H9 (cell line): Measurements from ENCODE around the gene ARHGAP10. TPM values are rescaled to one million over a fixed set of nuclear protein-coding genes. Genes with fewer than 3 reads are reported as not detected.

Experiments used
- DNase-seq: peaks from one replicate; pipeline ENCODE4 v3.0.0-alpha.2; 2017
- H2AFZ ChIP-seq: one replicate; pipeline ENCODE4 v1.6.1; 2013; ENCODE audit warnings: mild to moderate bottlenecking, low read length, control low read depth, moderate library complexity
- H2AK5ac ChIP-seq: 2 replicates; pipeline ENCODE4 v1.6.1; 2013; ENCODE audit warnings: low read length, control low read depth, mixed read lengths; ENCODE audit not compliant: insufficient read length
- H2BK120ac ChIP-seq: one replicate; pipeline ENCODE4 v1.6.1; 2013; ENCODE audit warnings: low read depth, mild to moderate bottlenecking, low read length, control low read depth, inconsistent platforms; ENCODE audit not compliant: poor library complexity, severe bottlenecking
- H2BK12ac ChIP-seq: 2 replicates; pipeline ENCODE4 v1.6.1; 2013; ENCODE audit warnings: low read length, control low read depth, mixed read lengths, low read depth; ENCODE audit not compliant: insufficient read length
- H2BK15ac ChIP-seq: 2 replicates; pipeline ENCODE4 v1.6.1; 2013; ENCODE audit warnings: low read depth, low read length, control low read depth
- H2BK20ac ChIP-seq: one replicate; pipeline ENCODE4 v1.6.1; 2013; ENCODE audit warnings: low read depth, mild to moderate bottlenecking, low read length, control low read depth, inconsistent platforms; ENCODE audit not compliant: poor library complexity, severe bottlenecking
- H2BK5ac ChIP-seq: 2 replicates; pipeline ENCODE4 v1.6.1; 2013; ENCODE audit warnings: low read length, control low read depth, mixed read lengths; ENCODE audit not compliant: insufficient read length
- H3K14ac ChIP-seq: 2 replicates; pipeline ENCODE4 v1.6.1; 2013; ENCODE audit warnings: low read length, control low read depth; ENCODE audit not compliant: insufficient read depth
- H3K18ac ChIP-seq: 2 replicates; pipeline ENCODE4 v1.6.1; 2013; ENCODE audit warnings: low read depth, mild to moderate bottlenecking, mixed read lengths, low read length, control low read depth; ENCODE audit not compliant: insufficient read length
- H3K23ac ChIP-seq: 2 replicates; pipeline ENCODE4 v1.6.1; 2013; ENCODE audit warnings: low read length, control low read depth, mixed read lengths, low read depth; ENCODE audit not compliant: insufficient read length
- H3K23me2 ChIP-seq: 2 replicates; pipeline ENCODE4 v1.6.1; 2013; ENCODE audit warnings: low read depth, mild to moderate bottlenecking, mixed read lengths, low read length, control low read depth; ENCODE audit not compliant: insufficient read length, poor library complexity, severe bottlenecking
- H3K27ac ChIP-seq: 2 replicates; pipeline ENCODE4 v1.5.1; 2013; ENCODE audit warnings: low read length, control low read depth, mixed read lengths, low read depth; ENCODE audit not compliant: insufficient read length
- H3K27me3 ChIP-seq: 2 replicates; pipeline ENCODE4 v1.6.1; 2013; ENCODE audit warnings: low read length, control low read depth, inconsistent platforms; ENCODE audit not compliant: insufficient read depth
- H3K4ac ChIP-seq: 2 replicates; pipeline ENCODE4 v1.6.1; 2013; ENCODE audit warnings: low read depth, mild to moderate bottlenecking, control low read depth, inconsistent platforms, low read length, moderate library complexity
- H3K4me1 ChIP-seq: 2 replicates; pipeline ENCODE4 v1.6.1; 2013; ENCODE audit warnings: low read length, control low read depth, inconsistent platforms; ENCODE audit not compliant: insufficient read depth
- H3K4me2 ChIP-seq: 2 replicates; pipeline ENCODE4 v1.6.1; 2013; ENCODE audit warnings: low read length, control low read depth, mixed read lengths; ENCODE audit not compliant: insufficient read length, insufficient read depth
- H3K56ac ChIP-seq: 2 replicates; pipeline ENCODE4 v1.6.1; 2013; ENCODE audit warnings: low read depth, mild to moderate bottlenecking, mixed read lengths, low read length, control low read depth; ENCODE audit not compliant: insufficient read length
- H3K79me1 ChIP-seq: 2 replicates; pipeline ENCODE4 v1.6.1; 2013; ENCODE audit warnings: low read depth, mild to moderate bottlenecking, moderate library complexity, low read length, control low read depth, inconsistent platforms; ENCODE audit not compliant: insufficient read depth, poor library complexity, severe bottlenecking
- H3K79me2 ChIP-seq: 2 replicates; pipeline ENCODE4 v1.6.1; 2013; ENCODE audit warnings: low read length, control low read depth, inconsistent platforms; ENCODE audit not compliant: insufficient read depth
- H3K9ac ChIP-seq: 2 replicates; pipeline ENCODE4 v1.6.1; 2013; ENCODE audit warnings: low read length, control low read depth, mixed read lengths; ENCODE audit not compliant: insufficient read length; ENCODE audit errors: extremely low read depth
- H3K9me3 ChIP-seq: one replicate; pipeline ENCODE4 v1.6.1; 2013; ENCODE audit warnings: low read depth, low read length, inconsistent platforms; ENCODE audit not compliant: control insufficient read depth
- H3T11ph ChIP-seq: one replicate; pipeline ENCODE4 v1.6.1; 2013; ENCODE audit warnings: mild to moderate bottlenecking, low read length, control low read depth, inconsistent platforms
- H4K20me1 ChIP-seq: one replicate; pipeline ENCODE4 v1.6.1; 2013; ENCODE audit not compliant: control insufficient read depth, insufficient read length, insufficient read depth
- H4K5ac ChIP-seq: 2 replicates; pipeline ENCODE4 v1.6.1; 2013; ENCODE audit warnings: low read depth, mild to moderate bottlenecking, mixed read lengths, low read length, control low read depth; ENCODE audit not compliant: insufficient read length
- H4K8ac ChIP-seq: replicated peaks from 2 replicates; pipeline ENCODE4 v1.6.1; 2013; ENCODE audit warnings: low read length, control low read depth, mixed read lengths, low read depth; ENCODE audit not compliant: insufficient read length
- H4K91ac ChIP-seq: 2 replicates; pipeline ENCODE4 v1.6.1; 2013; ENCODE audit warnings: low read depth, mild to moderate bottlenecking, moderate library complexity, mixed read lengths, low read length, control low read depth; ENCODE audit not compliant: insufficient read length
- H3K27ac Mint-ChIP-seq, 3 experiments: 2 replicates in 2 of 3; 3 replicates in 1 of 3; pipeline ENCODE4 v1.8.0; 2020 to 2021; ENCODE audit warnings: mixed read lengths in 3 of 3, mild to moderate bottlenecking in 1 of 3, moderate library complexity in 1 of 3
- H3K27me3 Mint-ChIP-seq: 2 replicates; pipeline ENCODE4 v1.8.0; 2021; ENCODE audit warnings: low read depth, mild to moderate bottlenecking, moderate library complexity, mixed read lengths
- H3K36me3 Mint-ChIP-seq, 3 experiments: 2 replicates in 2 of 3; 3 replicates in 1 of 3; pipeline ENCODE4 v1.8.0; 2020 to 2021; ENCODE audit warnings: low read depth in 3 of 3, mixed read lengths in 3 of 3; ENCODE audit not compliant: insufficient read depth in 1 of 3
- H3K4me1 Mint-ChIP-seq, 2 experiments: 2 replicates each; pipeline ENCODE4 v1.8.0; 2020; ENCODE audit warnings: mixed read lengths in 2 of 2
- H3K4me3 Mint-ChIP-seq, 2 experiments: 2 replicates in 1 of 2; 3 replicates in 1 of 2; pipeline ENCODE4 v1.8.0; 2020 to 2021; ENCODE audit warnings: mild to moderate bottlenecking in 2 of 2, mixed read lengths in 2 of 2, moderate library complexity in 1 of 2
- H3K9me3 Mint-ChIP-seq, 2 experiments: 2 replicates in 1 of 2; 3 replicates in 1 of 2; pipeline ENCODE4 v1.8.0; 2020; ENCODE audit warnings: mild to moderate bottlenecking in 2 of 2, mixed read lengths in 2 of 2, moderate library complexity in 1 of 2
- CTCF ChIP-seq: fragments of 200-600 bp; sonication (generic); conservative IDR thresholded peaks from 3 replicates; pipeline ENCODE4 v1.8.0; 2021; ENCODE audit warnings: antibody characterized with exemption, mild to moderate bottlenecking
- WGBS: extraction: QIAGEN DNeasy Blood & Tissue Kit; methylation state at CpG from one replicate; pipeline ENCODE4 v1.1.7; 2013; ENCODE audit warnings: missing lambda C conversion rate, low lambda C conversion rate, mixed read lengths; ENCODE audit not compliant: insufficient read length; ENCODE audit errors: extremely low coverage; 5-methylcytosine and 5-hydroxymethylcytosine counted together
- total RNA-seq: library from RNA; stranded (reverse); gene quantifications from 2 replicates; pipeline ENCODE4 v1.2.1, GENCODE V29; 2021

Gene ARHGAP10
- total RNA-seq, 1 experiment from 2014 or later = 7.8 TPM

- Mint-ChIP-seq H3K27ac (no peak overlapping the region), H3K4me1 (peaks cover 16 to 18% of the 10 kb centered on the region in 2 experiments), H3K9me3 (no peaks in the 10 kb centered on the region), H3K36me3 (no peaks in the 10 kb centered on the region), H3K4me3 (no peak overlapping the region), H3K27me3 (no peaks in the 10 kb centered on the region)
- Histone ChIP-seq H2BK20ac (no peak overlapping the region), H3K23ac (no peak overlapping the region), H2AFZ (no peak overlapping the region), H3T11ph (no peak overlapping the region), H2BK120ac (no peak overlapping the region), H3K23me2 (no peaks in the 10 kb centered on the region), H2BK15ac (no peak overlapping the region), H2AK5ac (no peak overlapping the region), H3K14ac (no peak overlapping the region), H3K79me1 (no peaks in the 10 kb centered on the region), H3K79me2 (no peaks in the 10 kb centered on the region), H3K27ac (no peak overlapping the region), H2BK5ac (no peak overlapping the region), H3K4me1 (no peaks in the 10 kb centered on the region), H3K27me3 (no peaks in the 10 kb centered on the region), H3K4me2 (no peak overlapping the region), H4K8ac (no peak overlapping the region), H3K9ac (no peak overlapping the region), H3K9me3 (no peaks in the 10 kb centered on the region), H2BK12ac (no peak overlapping the region), H4K91ac (no peak overlapping the region), H3K4ac (no peak overlapping the region), H4K5ac (no peak overlapping the region), H3K56ac (no peak overlapping the region), H3K18ac (no peak overlapping the region), H4K20me1 (no peaks in the 10 kb centered on the region)
- no peak for DNase-seq
- WGBS = no CpG with 5 or more reads among the region's 2 CpGs
- no peak for TF ChIP-seq CTCF
These were observed 70.5 kb downstream of the ARHGAP10 start for GRCh38 chr4:147802346-147802745.
